Endothelial cell of umbilical vein (primary cell): ENCODE results near the gene DGKA. TPM values are rescaled to one million over a fixed set of nuclear protein-coding genes. Genes with fewer than 3 reads are reported as not detected.

ENCODE experiments used
- BruUV-seq: library from RNA; stranded (reverse); fragments of 400-500 nt; replicated peaks from 2 replicates; lab custom pipeline; 2021; lab: Mats Ljungman, UMichigan
- CTCF ChIA-PET: fragments of 300-600, 350-600 bp; sonication (Branson Sonifier 250); formaldehyde crosslinking; loops from one replicate; lab custom pipeline; 2021; ENCODE audit warnings: antibody characterized with exemption, inconsistent platforms; lab: Charles Lee
- POLR2A ChIA-PET: fragments of 300-600, 350-600 bp; sonication (Branson Sonifier 250); formaldehyde crosslinking; loops from one replicate; lab custom pipeline; 2021; ENCODE audit warnings: antibody characterized with exemption, inconsistent platforms; lab: Charles Lee
- DNase-seq: peaks from one replicate; pipeline ENCODE4 v3.0.0-alpha.2; 2011; ENCODE audit warnings: low read depth, low spot score
- FAIRE-seq: peaks from 2 replicates; lab custom pipeline; 2011; peaks lifted over from hg19 to GRCh38; lab: Jason Lieb, UNC
- H2AFZ ChIP-seq: 2 replicates; pipeline ENCODE4 v1.6.0; 2012; ENCODE audit warnings: low read depth, low read length, control low read depth, inconsistent platforms
- H3K27ac ChIP-seq: 2 replicates; pipeline ENCODE4 v1.5.1; 2011; ENCODE audit warnings: low read depth, mild to moderate bottlenecking, control low read depth, low read length, moderate library complexity; ENCODE audit not compliant: insufficient read depth
- H3K27me3 ChIP-seq, 2 experiments: 2 replicates each; pipeline versions ENCODE4 v1.6.0 to v1.6.1; 2011; ENCODE audit warnings: low read length in 2 of 2, mixed read lengths in 1 of 2; ENCODE audit not compliant: control insufficient read depth in 2 of 2, insufficient read depth in 2 of 2
- H3K36me3 ChIP-seq, 2 experiments: 2 replicates in 1 of 2; 3 replicates in 1 of 2; pipeline ENCODE4 v1.5.1; 2011; ENCODE audit warnings: low read length in 2 of 2, mild to moderate bottlenecking in 1 of 2, moderate library complexity in 1 of 2; ENCODE audit not compliant: control insufficient read depth in 2 of 2, insufficient read depth in 2 of 2; ENCODE audit errors: extremely low read depth in 1 of 2
- H3K4me1 ChIP-seq: 3 replicates; pipeline ENCODE4 v1.5.1; 2011; ENCODE audit warnings: mild to moderate bottlenecking, low read length; ENCODE audit not compliant: control insufficient read depth, insufficient read depth; ENCODE audit errors: extremely low read depth
- H3K4me2 ChIP-seq: 2 replicates; pipeline ENCODE4 v1.6.1; 2011; ENCODE audit warnings: low read length, control low read depth, mixed read lengths; ENCODE audit not compliant: insufficient read depth
- H3K4me3 ChIP-seq, 3 experiments: fragments of 200-600 bp in 1 of 3; sonication (generic), shearing (Covaris generic) in 1 of 3; replicated peaks in 1 of 3; 2 replicates each; pipeline ENCODE4 v1.5.1; 2011 to 2016; ENCODE audit warnings: control low read depth in 3 of 3, low read length in 3 of 3, mild to moderate bottlenecking in 2 of 3, inconsistent platforms in 1 of 3, low read depth in 1 of 3, moderate library complexity in 1 of 3; ENCODE audit not compliant: insufficient read depth in 1 of 3
- H3K79me2 ChIP-seq: 2 replicates; pipeline ENCODE4 v1.6.0; 2012; ENCODE audit warnings: low read length, inconsistent platforms; ENCODE audit not compliant: control insufficient read depth, insufficient read depth
- H3K9ac ChIP-seq: replicated peaks from 2 replicates; pipeline ENCODE3; 2011; ENCODE audit warnings: low read length, control low read depth; ENCODE audit not compliant: insufficient read depth; ENCODE audit errors: extremely low read depth
- H3K9me1 ChIP-seq: replicated peaks from 3 replicates; pipeline ENCODE4 v1.6.0; 2011; ENCODE audit warnings: mild to moderate bottlenecking, low read length; ENCODE audit not compliant: control insufficient read depth, insufficient read depth; ENCODE audit errors: extremely low read depth
- H3K9me3 ChIP-seq: replicated peaks from 2 replicates; pipeline ENCODE4 v1.5.1; 2012; ENCODE audit warnings: low read length, inconsistent platforms; ENCODE audit not compliant: control insufficient read depth, insufficient read depth
- H4K20me1 ChIP-seq: replicated peaks from 2 replicates; pipeline ENCODE3; 2011; ENCODE audit warnings: mild to moderate bottlenecking, low read length; ENCODE audit not compliant: control insufficient read depth, insufficient read depth; ENCODE audit errors: extremely low read depth
- CTCF ChIP-seq, 2 donors: IDR thresholded peaks; 1 replicate in 1 of 2; 2 replicates in 1 of 2; pipeline ENCODE4 v1.5.1; 2011; ENCODE audit warnings: low read length in 2 of 2, mild to moderate bottlenecking in 2 of 2, moderate library complexity in 2 of 2, control low read depth in 1 of 2, inconsistent platforms in 1 of 2, low read depth in 1 of 2; ENCODE audit not compliant: insufficient read depth in 1 of 2; ENCODE audit errors: extremely low read depth in 1 of 2
- EZH2 ChIP-seq: IDR thresholded peaks from 2 replicates; pipeline ENCODE4 v1.6.1; 2012; ENCODE audit warnings: borderline replicate concordance, low read depth, mild to moderate bottlenecking, moderate library complexity, low read length, inconsistent platforms; ENCODE audit not compliant: severe bottlenecking
- FOS ChIP-seq: IDR thresholded peaks from 2 replicates; pipeline ENCODE4 v1.6.1; 2011; ENCODE audit warnings: mild to moderate bottlenecking, low read length, moderate library complexity, borderline replicate concordance; ENCODE audit not compliant: insufficient read depth
- JUN ChIP-seq: IDR thresholded peaks from 2 replicates; pipeline ENCODE4 v1.6.1; 2011; ENCODE audit warnings: borderline replicate concordance, low read depth; ENCODE audit not compliant: insufficient read length, insufficient read depth
- MAX ChIP-seq: IDR thresholded peaks from 2 replicates; pipeline ENCODE4 v1.6.1; 2011; ENCODE audit not compliant: insufficient read depth, insufficient read length
- POLR2A ChIP-seq: IDR thresholded peaks from 2 replicates; pipeline ENCODE4 v1.6.1; 2012; ENCODE audit warnings: low read depth, mild to moderate bottlenecking, control low read depth, low read length
- dilution Hi-C: fragments of 300-500 bp; cut with MboI; formaldehyde crosslinking; loops from one replicate; pipeline ENCODE4 v1.15.0; 2019; ENCODE audit warnings: low sequenced_read_pairs; ENCODE audit not compliant: extremely low pct_ligation_motif_present
- intact Hi-C: fragments of 100-400 bp; cut with micrococcal nuclease; formaldehyde crosslinking; loops from one replicate; pipeline ENCODE4 v1.10.0; 2022
- polyA plus RNA-seq, 4 experiments: library from polyadenylated mRNA; depleted of rRNA in 3 of 4; stranded (reverse) in 3 of 4; unstranded in 1 of 4; fragments of >200 nt; gene quantifications; 2 replicates each; pipeline versions ENCODE4 v1.2.1 to v1.2.3, GENCODE V29; 2011 to 2012; ENCODE audit warnings: missing spikeins in 1 of 4
- total RNA-seq: library from RNA; stranded (reverse); gene quantifications from 2 replicates; pipeline ENCODE4 v1.2.3, GENCODE V29; 2021

Gene DGKA
- total and polyA plus RNA-seq, 2 donors (not counting 3 experiments of a cell fraction or from before 2014, with no cell fraction given) = 49.8 to 53.2 TPM

GRCh38 chr12:55931780-55932550 is 1.0 kb downstream of the DGKA start:
- peak; percentile 50 for DNase-seq
- Histone ChIP-seq H3K9ac (peak overlapping the region; percentile 62), H3K27me3 (no peaks in the 10 kb centered on the region), H3K4me2 (peak overlapping the region; percentile 85), H3K9me1 (no peaks in the 10 kb centered on the region), H4K20me1 (no peaks in the 10 kb centered on the region), H2AFZ (peak overlapping the region; percentile 86), H3K36me3 (no peaks in the 10 kb centered on the region), H3K9me3 (no peaks in the 10 kb centered on the region), H3K79me2 (peaks cover 3% of the 10 kb centered on the region), H3K4me3 (peak overlapping the region; percentile 53 to 93 (median 70)), H3K4me1 (peaks cover 33% of the 10 kb centered on the region), H3K27ac (peak overlapping the region; percentile 42)
- intact Hi-C loops (loop anchor here (1.0 to 5.0 kb wide), 4 partner anchors 8 to 110 kb away; partner anchors contain the start of gene RPS26), dilution Hi-C loops (no loop called here)
- ChIA-PET CTCF (interaction anchor here (0.6 to 2.9 kb wide), 14 partner anchors 8 to 202 kb away, joined by 3 to 37 read pairs (median 5); partner anchors contain the start of genes ORMDL2, RAB5B and SARNP), POLR2A (interaction anchor here (1.1 kb wide), 1 partner anchor 115 kb away, joined by 3 read pairs; the partner anchor contains the start of genes ORMDL2 and SARNP)
- FAIRE-seq = peak; percentile 69
- no TSS peak for BruUV-seq
- TF ChIP-seq POLR2A (peak; percentile 64), MAX (no peak), FOS (no peak), JUN (no peak), CTCF (IDR thresholded peaks at IDR 0.05; ENCODE audit: extremely low read depth in 1 of 2, insufficient read depth in 1 of 2, low read depth in 1 of 2, low read length in 2 of 2) (no peak), EZH2 (no peak)
